Dermis lymphatic vessel endothelial cell (primary cell): ENCODE results near the gene A4GNT. TPM values are rescaled to one million over a fixed set of nuclear protein-coding genes. Genes with fewer than 3 reads are reported as not detected.

Experiments
- total RNA-seq: library from RNA; depleted of rRNA; stranded (reverse); fragments of >200 nt; gene quantifications from 2 replicates; pipeline ENCODE4 v1.2.1, GENCODE V29; 2014

Gene A4GNT
- not detected in 2 replicates for total RNA-seq

DNA sequence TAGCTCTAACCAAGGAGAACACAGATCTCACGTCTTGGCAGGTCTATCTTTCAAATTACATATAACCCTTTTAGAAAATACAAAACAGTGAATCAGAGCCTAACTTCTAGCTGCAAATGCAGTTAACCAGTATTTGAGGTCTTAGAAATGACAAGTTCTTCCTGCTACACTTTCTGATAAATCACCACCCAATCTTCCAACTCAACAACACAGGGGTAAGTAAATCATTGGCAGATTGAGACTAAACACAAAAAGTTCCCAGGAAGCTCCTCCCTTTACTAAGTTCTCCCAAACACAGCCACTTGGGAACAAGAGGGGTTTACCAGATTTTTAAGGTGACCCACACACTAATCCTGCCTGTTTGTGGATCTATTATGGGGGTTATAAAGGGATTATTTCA, at the start of gene A4GNT:
Gene A4GNT (minus strand): TSS at position 152 of the 400 bp plus-strand sequence. CDS start 1,134 bp downstream, outside the sequence.

GRCh38 chr3:138174421-138175131, 42.4 kb upstream of the A4GNT start, which contains the start of gene DBR1:
TSS of gene DBR1 (minus strand) at chr3:138174921. CDS start at chr3:138174795, 126 bp downstream.

DNA sequence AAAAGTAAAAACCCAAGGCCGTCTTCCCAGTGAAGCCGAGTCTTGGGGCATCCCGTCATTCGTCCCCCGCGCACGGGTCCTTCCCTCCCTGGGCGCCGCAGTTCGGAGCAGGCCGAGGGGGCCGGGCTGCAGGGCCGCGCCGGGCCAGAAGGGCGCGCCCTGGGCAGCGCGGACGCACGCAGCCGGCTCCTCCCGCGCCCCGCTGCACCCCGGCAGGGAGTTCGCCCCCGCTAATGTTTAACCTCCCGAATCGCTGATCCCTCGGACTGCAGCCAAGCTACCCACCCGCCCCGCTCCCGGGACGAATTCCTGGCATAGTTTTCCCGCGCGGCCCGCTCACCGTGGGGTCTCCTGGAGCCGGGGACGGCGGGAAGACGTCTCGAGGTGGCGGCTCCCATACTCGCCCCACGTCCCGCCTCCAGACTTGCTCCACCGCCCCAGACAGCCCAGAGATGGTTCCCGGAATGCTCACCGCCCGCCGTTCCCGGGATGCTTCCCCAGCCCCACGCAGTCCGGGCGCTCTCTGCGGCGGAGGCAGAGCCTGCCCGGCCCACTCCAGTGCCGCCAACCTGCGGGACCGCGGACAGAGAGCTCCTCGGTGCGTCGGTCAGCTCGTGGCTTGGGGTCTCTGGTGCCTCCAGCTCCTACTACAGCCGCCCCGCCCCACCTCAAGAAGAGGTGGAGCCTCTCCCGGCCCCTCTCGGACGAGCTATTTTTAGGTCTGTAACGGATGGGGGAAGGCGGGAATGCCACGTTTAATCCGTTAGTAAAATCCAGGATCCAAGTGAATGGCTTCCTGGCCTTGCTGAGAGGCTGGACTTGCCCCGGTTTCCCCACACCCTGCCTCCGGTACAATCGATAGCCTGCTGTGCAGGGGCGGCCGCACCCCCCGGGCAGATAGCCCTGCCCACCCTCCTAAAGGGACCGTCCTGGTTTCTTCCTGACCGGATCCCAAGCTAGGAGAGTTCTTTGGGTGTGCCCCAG, 16.9 kb downstream of the A4GNT start, which contains the start of gene DZIP1L:
Gene DZIP1L (minus strand): TSS at position 621 of the 984 bp plus-strand sequence. CDS start 11,637 bp downstream, outside the sequence.

Other genes starting within 250 kb of the A4GNT start
- not detected in 2 replicates for gene CLDN18, start 122.2 kb downstream of the A4GNT start, total RNA-seq
- 1.3 and 2.7 TPM in 2 replicates for gene DZIP1L, start 16.8 kb downstream of the A4GNT start, total RNA-seq
- 14.2 and 18.5 TPM in 2 replicates for gene DBR1, start 42.5 kb upstream of the A4GNT start, total RNA-seq
- gene ARMC8, start 54.9 kb upstream of the A4GNT start, total RNA-seq: 35.2 and 43.4 TPM in 2 replicates
- gene NME9, start 197.5 kb upstream of the A4GNT start, total RNA-seq: not detected in 2 replicates
- gene MRAS, start 216.2 kb upstream of the A4GNT start, total RNA-seq: 4.9 and 6.6 TPM in 2 replicates